DMS153 (cell line): ENCODE results near the gene RPRM.
"Not testable (repeated sequence)": the region's sequence is repeated elsewhere in the genome, so short reads cannot be mapped to it uniquely, and the experiment has no call there.

Source experiments
- DNase-seq: peaks from one replicate; lab custom pipeline; 2025; lab: John Stamatoyannopoulos, UW

The RPRM gene

GRCh38 chr2:153478289-153479261 lies at the start of gene RPRM:
Gene RPRM (minus strand): TSS chr2:153478762. CDS start chr2:153478565, 197 bp downstream.
- DNase-seq, result peak; percentile 92

DNA sequence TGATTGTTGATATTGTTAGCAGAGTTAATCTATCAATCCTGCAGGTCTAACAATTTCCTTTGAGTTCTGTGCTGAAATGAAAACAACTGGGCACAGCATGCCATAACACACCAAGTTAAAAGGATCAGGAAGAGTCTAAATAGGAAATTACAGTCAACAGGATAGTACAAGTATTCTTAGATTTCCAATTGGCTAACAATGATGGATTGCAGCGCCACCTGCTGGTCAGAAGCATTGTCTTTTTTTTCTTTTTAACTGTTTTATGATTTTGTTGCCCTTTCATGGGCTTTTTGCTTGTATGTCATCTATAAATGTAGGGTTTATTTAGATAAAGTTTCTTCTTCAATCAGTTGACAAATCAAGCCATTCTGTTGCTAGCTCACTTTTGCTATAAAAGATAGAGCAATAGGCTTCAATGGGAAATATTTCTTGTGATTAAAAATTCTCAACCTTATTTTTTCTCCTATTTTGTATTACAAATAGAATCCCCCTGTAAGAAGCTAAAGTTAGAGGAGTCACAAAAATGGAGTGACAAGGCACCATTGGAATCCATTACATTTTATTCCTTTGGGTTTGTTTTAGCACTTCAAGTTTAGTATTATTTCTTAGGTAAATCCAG lies 40.8 kb upstream of the RPRM start:
- peak; percentile 42 for DNase-seq

GRCh38 chr2:153512331-153512730 lies 33.8 kb upstream of the RPRM start:
- DNase-seq, result no peak

- no peak for DNase-seq
Measured at GRCh38 chr2:153510996-153511395, 32.4 kb upstream of the RPRM start.

DNA sequence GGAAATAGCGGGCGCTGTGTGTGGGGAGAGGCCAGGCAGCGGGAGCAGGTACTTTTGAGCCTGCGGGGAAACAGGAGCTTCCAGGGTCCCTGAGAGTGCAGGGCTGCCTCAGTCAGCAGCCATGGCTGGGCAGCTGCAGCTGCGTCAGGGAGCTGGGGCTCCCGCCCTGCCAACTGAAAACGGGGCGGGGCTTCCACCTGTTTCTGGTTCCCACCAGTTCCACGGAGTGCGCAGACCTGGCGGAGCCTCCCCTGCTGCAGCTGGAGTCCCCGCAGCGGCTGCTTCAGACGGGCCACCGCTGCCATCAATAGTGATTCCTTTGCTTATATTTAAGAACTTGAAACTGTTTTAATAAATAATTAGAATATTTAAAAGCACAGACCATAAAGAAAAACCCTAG lies 30.6 kb upstream of the RPRM start:
- no peak for DNase-seq

DNA sequence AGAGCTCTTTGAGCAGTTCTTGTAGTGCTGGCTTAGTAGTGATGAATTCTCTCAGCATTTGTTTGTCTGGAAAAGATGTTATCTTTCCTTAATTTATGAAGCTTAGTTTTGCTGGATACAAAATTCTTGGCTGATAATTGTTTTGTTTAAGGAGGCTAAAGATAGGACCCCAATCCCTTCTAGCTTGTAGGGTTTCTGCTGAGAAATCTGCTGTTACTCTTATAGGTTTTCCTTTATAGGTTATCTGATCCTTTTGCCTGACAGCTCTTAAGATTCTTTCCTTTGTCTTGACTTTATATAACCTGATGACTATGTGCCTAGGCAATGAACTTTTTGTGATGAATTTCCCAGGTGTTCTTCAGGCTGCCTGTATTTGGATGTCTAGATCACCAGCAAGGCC lies 27.9 kb upstream of the RPRM start:
- DNase-seq, result not testable (repeated sequence)

DNA sequence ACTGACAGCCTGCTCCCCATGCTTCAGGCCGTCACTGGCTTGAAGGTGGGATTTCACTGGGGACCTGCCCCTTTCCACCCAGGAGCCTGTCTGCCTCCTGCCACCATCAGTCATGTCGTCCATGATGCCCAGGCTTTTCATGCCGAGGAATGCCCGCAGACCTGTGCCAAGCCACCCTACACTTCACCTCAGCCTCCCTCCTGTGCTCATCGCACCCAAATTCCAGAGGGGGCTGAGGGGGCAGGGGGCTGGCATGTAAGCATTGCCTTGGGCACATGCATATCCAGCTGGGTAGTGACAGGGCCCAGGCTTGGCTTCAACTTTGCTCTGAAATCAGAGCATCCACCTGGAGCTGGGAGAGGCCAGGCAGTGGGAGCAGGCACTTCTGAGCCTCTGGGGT lies 20.9 kb upstream of the RPRM start:
- no peak for DNase-seq

DNA sequence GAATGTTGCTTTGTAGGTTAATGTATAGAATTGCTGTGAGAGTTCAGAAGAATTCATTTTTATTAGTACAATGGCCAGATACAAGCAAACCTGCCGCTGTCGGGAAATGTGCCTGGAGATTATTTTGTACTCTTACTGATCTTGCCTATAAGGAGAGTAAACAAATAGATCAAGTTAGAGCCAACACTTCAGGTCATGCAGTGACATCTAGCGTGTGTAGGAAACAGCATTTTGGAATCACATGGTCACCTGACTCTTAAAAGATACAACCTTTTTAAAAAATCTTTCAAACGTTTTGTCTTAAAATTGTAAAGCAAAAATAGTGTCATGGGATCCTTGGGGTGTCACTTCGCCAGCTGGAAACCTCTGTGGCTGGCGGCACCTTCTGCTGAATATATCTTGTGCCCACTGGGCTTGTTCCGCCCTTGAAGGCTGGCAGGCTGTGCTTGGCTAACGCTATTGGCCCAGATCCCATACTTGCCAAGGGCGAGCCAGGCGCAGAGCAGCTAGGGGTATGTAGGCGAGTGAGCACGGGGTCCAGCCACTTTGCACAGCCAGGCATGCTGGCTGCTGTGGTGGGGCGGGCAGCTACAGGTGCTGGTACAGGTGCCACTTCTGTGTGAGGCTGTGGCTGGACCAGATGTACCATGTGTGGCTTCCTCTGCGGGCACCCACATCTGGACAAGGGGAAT lies 19.5 kb upstream of the RPRM start:
- DNase-seq, result no peak

DNA sequence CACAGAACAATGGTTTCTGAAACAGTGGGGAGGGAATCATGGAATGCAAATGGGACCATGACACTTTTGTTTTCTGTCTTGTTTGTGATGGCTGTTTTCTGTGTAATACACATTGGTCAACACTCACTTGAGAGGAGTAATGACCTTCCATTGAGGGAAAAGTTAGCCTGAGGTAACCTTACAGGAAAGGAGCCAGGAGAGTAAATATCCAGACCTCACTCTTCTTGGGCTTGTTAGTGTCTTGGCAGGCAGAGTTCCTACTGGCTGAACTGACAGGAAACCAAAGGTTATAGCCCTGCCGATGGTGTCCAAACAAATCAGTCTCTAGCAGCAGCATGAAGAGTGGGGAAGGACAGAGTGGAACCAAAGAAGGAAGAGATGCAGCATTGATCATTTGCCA lies 17.2 kb upstream of the RPRM start:
- DNase-seq, result no peak

- no peak for DNase-seq
Measured at GRCh38 chr2:153488072-153488471, 9.5 kb upstream of the RPRM start.

DNA sequence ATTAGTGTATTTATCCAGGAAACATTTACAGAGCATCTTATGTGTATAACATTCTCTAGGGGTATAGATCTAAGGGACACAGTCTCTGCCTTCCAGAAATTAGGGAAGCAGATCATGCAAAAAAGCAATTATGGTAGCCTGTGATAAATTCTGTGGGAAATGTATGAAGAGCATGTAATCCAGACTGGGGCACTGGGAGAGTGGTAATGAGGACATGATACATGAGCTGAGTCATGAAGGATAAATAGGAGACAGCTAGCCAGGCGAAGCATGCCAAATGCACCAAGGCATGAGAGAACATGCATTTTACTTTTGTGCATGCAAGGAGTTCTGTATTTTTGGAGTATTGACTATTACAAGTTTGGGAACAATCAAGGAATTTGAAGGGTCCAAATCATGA lies 8.9 kb upstream of the RPRM start:
- peak; percentile 80 for DNase-seq

DNA sequence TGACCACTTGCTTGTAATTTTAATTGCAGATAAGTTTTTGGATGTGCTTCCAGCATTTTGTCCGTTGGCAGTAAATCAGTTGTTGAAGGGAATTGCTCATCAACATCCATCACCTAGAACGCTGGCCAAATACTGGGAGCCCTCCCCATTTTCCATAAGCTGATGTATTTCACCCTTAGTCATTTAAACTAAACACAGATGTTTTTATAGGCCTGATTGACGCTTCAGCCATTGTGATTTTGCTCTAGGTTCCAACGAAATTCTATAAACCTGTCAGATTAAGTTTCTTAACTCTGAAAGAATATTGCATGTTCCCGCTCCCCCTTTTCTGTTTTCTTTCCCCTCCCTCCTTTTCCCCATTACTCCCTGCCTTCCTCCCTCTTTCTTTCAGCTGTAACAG lies 1.0 kb upstream of the RPRM start:
- DNase-seq, result no peak

- DNase-seq, result peak; percentile 30
Measured at GRCh38 chr2:153477636-153478288, 800 bp downstream of the RPRM start.

DNA sequence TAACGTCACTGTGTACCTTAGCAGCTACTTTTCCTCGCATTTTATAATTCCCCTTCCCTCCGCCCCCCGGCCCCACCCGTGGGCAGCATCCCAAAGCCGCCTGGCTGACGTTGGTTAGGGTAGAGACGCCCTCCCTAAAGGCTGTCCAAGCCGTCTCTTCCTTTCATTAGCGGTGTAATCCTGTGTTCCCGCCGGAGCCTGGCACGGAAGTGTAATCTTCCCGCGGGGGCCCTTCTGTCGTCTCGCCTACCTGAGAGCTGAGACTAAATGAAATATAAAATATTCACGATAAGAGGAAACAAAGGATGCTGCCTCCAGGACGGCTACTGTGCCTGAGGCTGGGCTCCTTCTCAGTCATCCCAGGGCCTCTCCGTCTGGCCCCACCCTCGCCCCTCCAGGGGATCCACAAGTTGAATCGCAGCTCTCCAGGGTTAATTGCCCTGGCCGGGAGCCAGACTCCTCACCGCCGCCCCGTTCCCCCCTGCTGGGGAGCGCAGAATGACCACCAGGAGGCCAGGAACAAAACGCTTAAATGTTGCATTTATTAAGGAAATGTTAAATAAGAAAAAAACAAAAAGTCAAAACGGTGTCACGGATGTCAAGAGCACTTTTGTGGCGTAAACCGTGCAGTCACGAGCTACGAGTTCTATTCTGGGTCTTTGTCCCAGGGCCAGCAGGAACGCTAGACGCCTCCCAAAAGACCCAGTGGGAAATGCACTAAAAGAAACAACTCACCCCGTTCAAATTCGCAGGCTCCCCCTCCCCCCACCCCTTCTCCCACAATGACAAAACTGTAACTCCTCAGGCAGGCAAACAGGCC lies 1.5 kb downstream of the RPRM start:
- peak; percentile 63 for DNase-seq

GRCh38 chr2:153476491-153476815 lies 2.1 kb downstream of the RPRM start:
- DNase-seq, result no peak

DNA sequence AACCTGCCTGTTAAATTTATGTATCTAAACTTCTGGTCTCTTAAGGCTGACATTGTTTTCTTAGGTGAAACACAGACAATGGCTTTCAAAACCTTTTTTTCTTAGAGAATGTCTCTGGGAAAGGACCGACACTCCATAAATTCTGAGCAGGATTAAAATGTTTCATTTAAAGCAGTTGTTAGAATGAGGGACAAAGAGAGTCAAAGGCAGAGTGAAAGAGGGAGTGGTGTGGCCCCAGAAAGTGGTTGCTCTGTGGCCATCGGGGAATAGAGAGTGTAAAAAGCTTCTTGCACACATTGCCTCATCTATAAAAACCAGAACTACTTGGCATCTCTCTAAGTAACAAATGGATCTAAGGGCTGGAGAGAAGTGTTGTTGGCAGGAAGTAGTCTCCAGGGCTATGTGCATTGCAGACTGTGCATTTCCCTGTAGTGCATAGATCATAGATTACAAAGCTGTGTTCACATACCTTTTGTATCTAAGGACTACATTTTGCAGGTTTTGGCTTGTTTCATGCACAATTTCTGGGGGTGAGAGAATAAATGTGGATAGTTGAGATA lies 3.6 kb downstream of the RPRM start:
- no peak for DNase-seq

GRCh38 chr2:153474407-153474806 lies 4.2 kb downstream of the RPRM start:
- no peak for DNase-seq

GRCh38 chr2:153470867-153471266 lies 7.7 kb downstream of the RPRM start:
- no peak for DNase-seq

GRCh38 chr2:153464395-153464794 lies 14.2 kb downstream of the RPRM start:
- DNase-seq, result peak; percentile 64

- DNase-seq, result no peak
Measured at GRCh38 chr2:153462338-153462859, 16.2 kb downstream of the RPRM start.

GRCh38 chr2:153461453-153461852 lies 17.1 kb downstream of the RPRM start:
- DNase-seq, result no peak
